Embryonic facial prominence (tissue), 1 donor: ENCODE results near the gene C9orf85.

Source experiments
- DNase-seq: peaks from one replicate; pipeline ENCODE4 v3.0.0-alpha.2; 2016; ENCODE audit errors: extremely low spot score

The C9orf85 gene

GRCh38 chr9:71904076-71904475 lies 7.4 kb upstream of the C9orf85 start:
- DNase-seq, result no peak

GRCh38 chr9:71908825-71909224 lies 2.6 kb upstream of the C9orf85 start:
- DNase-seq, result no peak

GRCh38 chr9:71909887-71910649 lies 1.4 kb upstream of the C9orf85 start:
- no peak for DNase-seq

- no peak for DNase-seq
These were observed 784 bp upstream of the C9orf85 start for GRCh38 chr9:71910650-71911060.

GRCh38 chr9:71911908-71912335 lies 483 bp downstream of the C9orf85 start:
- no peak for DNase-seq

GRCh38 chr9:71915495-71915894 lies 4.1 kb downstream of the C9orf85 start:
- no peak for DNase-seq

- no peak for DNase-seq
These were observed 5.5 kb downstream of the C9orf85 start for GRCh38 chr9:71916834-71917534.

GRCh38 chr9:71918419-71918818 lies 7.0 kb downstream of the C9orf85 start:
- no peak for DNase-seq

GRCh38 chr9:71920456-71921189 lies 9.2 kb downstream of the C9orf85 start:
- DNase-seq, result no peak

GRCh38 chr9:71921190-71921814 lies 9.9 kb downstream of the C9orf85 start:
- no peak for DNase-seq

GRCh38 chr9:71924576-71924975 lies 13.1 kb downstream of the C9orf85 start:
- no peak for DNase-seq

GRCh38 chr9:71925834-71926233 lies 14.4 kb downstream of the C9orf85 start:
- DNase-seq, result no peak

- DNase-seq, result no peak
These were observed 16.9 kb downstream of the C9orf85 start for GRCh38 chr9:71928376-71928775.

- DNase-seq, result no peak
These were observed 17.4 kb downstream of the C9orf85 start for GRCh38 chr9:71928806-71929205.

GRCh38 chr9:71929223-71929622 lies 17.8 kb downstream of the C9orf85 start:
- no peak for DNase-seq

GRCh38 chr9:71929791-71930440 lies 18.5 kb downstream of the C9orf85 start:
- no peak for DNase-seq

GRCh38 chr9:71931166-71931565 lies 19.7 kb downstream of the C9orf85 start:
- DNase-seq, result no peak

GRCh38 chr9:71936066-71936465 lies 24.6 kb downstream of the C9orf85 start:
- no peak for DNase-seq

- no peak for DNase-seq
These were observed 25.7 kb downstream of the C9orf85 start for GRCh38 chr9:71937070-71937625.

- DNase-seq, result no peak
These were observed 26.5 kb downstream of the C9orf85 start for GRCh38 chr9:71937898-71938297.

GRCh38 chr9:71941060-71941568 lies 29.7 kb downstream of the C9orf85 start:
- DNase-seq, result no peak
